Stimulated activated CD4-positive, alpha-beta T cell treated with anti-CD3 and anti-CD28 coated beads, Interleukin-12 subunit alpha, Interleukin-12 subunit beta, amount 100 ng/mL, for 48 hours (primary cell): ENCODE results near the gene CD44.

Experiments used
- DNase-seq, 3 donors: peaks; one replicate each; pipeline ENCODE4 v3.0.0-alpha.2; 2020; ENCODE audit warnings: low read depth in 2 of 3, low spot score in 1 of 3

The CD44 gene

GRCh38 chr11:35139722-35140282 is 831 bp downstream of the CD44 start:
- DNase-seq = no peak

DNA sequence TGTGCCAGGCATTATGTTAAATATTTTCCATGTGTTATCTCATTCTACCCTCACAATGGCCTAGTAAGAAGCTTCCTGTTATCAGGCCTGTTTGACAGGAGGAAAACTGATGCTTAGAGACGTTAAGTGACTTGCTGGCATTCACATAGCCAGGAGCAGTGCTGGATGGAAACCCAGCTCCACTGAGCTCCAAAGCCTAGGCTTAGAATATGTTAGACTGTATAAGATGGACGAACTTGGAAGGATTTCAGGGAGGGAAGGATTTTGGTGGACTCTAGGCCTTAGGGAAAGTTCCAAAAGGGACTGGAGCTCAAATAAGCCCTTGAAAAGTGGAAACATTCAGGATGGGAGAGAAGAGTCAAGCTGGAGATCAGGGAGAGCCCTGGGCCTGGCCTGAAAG is 2.1 kb downstream of the CD44 start:
- no peak for DNase-seq

GRCh38 chr11:35141571-35141971 is 2.6 kb downstream of the CD44 start:
- no peak for DNase-seq

- DNase-seq = no peak
These were observed 3.6 kb downstream of the CD44 start for GRCh38 chr11:35142481-35143075.

- no peak for DNase-seq
These were observed 4.5 kb downstream of the CD44 start for GRCh38 chr11:35143297-35144135.

- DNase-seq = peak in 1 of 3 donors; percentile 51
These were observed 5.3 kb downstream of the CD44 start for GRCh38 chr11:35144136-35144741.

DNA sequence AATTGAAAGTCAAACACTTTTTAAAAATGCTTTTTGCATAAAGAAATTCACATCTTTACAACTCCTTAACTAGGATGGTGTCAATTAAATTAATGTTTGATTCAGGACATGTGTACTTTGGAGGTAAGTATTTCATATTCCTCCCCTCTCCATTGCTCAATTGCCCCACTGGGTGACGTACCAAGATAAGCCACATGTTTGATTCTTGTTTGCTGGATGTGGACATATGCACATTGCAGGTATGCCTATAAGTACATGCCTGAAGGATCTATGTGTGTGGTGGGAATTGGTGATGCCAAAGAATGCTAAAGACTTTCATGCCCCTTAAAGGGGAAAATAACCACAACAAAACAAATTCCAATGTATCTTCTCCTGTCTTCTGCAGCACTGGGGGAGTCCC is 5.8 kb downstream of the CD44 start:
- no peak for DNase-seq

- no peak for DNase-seq
These were observed 6.3 kb downstream of the CD44 start for GRCh38 chr11:35145271-35145670.

- DNase-seq = peak; percentile 69 to 77 (median 74)
These were observed 7.1 kb downstream of the CD44 start for GRCh38 chr11:35146074-35146521.

GRCh38 chr11:35146711-35147110 is 7.7 kb downstream of the CD44 start:
- DNase-seq = no peak

GRCh38 chr11:35147235-35147634 is 8.3 kb downstream of the CD44 start:
- DNase-seq = no peak

- no peak for DNase-seq
These were observed 9.3 kb downstream of the CD44 start for GRCh38 chr11:35148163-35148837.

DNA sequence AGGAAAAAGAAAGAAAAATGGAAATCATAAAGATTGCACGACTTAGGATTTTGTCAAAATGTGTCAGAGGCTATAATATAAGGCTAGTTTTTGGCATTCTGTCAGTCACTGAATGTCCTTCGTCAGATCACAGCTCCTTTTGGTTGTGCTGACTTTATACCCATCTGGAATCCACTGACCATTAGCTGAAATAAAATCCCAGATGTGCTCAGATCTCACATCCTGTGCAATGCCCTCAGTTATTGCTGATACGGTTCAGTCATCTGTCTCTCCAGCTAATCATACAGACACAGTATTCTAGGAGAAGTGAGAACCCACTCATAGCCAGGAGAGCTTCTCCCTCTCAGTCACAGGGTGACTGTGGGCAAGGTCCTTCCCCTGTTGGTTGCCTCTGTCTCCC is 11.5 kb downstream of the CD44 start:
- DNase-seq = no peak

GRCh38 chr11:35151241-35151640 is 12.3 kb downstream of the CD44 start:
- DNase-seq = no peak

DNA sequence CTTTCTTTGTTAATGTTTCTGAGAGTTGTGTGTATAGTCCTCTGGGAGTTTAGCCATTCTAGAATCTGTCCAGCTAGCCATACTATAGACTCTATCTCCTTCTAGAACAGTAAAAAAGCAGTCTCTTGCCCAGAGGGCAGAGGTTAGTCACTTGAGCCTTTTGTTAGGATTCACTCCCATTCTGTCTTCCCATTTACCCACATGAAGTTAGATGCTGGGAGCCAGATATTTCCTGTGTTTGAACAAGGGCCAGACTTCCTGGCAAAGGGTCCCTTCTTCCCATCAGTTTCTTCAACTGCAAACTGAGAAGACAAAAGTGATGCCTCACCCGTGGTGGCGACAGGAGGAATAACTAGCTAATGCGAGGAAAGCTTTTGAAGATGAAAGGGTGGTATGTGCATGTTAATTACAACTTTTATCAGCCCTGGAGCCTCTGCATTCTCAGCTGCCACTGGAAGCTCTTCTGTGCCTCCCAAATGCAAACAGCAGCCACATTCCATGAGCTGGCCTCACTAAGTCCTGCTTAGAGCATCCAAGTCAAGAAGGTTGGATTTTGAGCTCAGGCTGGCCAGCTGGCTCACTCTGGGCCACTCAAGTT is 12.8 kb downstream of the CD44 start:
- DNase-seq = no peak

- DNase-seq = no peak
These were observed 13.6 kb downstream of the CD44 start for GRCh38 chr11:35152575-35152974.

DNA sequence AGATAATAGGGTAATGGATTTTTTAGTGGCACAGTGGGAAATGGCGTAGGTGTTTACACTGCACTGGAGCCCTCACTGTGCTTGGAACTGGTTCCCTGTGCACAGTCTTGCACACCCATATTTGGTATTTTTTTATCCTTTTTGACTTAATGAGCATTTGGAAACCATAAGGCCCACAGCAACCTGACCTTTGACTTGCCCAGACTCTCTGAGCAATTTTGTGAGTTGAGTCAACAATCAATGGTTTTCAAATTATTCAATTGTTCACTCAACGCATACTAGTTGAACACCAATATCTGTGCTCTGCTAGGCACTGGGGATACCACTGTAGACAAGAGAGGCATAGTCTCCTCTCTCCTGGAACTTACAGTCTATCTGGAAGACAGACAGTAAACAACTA is 14.3 kb downstream of the CD44 start:
- DNase-seq = no peak

- no peak for DNase-seq
These were observed 16.0 kb downstream of the CD44 start for GRCh38 chr11:35154952-35155351.

GRCh38 chr11:35155677-35156076 is 16.7 kb downstream of the CD44 start:
- DNase-seq = no peak

DNA sequence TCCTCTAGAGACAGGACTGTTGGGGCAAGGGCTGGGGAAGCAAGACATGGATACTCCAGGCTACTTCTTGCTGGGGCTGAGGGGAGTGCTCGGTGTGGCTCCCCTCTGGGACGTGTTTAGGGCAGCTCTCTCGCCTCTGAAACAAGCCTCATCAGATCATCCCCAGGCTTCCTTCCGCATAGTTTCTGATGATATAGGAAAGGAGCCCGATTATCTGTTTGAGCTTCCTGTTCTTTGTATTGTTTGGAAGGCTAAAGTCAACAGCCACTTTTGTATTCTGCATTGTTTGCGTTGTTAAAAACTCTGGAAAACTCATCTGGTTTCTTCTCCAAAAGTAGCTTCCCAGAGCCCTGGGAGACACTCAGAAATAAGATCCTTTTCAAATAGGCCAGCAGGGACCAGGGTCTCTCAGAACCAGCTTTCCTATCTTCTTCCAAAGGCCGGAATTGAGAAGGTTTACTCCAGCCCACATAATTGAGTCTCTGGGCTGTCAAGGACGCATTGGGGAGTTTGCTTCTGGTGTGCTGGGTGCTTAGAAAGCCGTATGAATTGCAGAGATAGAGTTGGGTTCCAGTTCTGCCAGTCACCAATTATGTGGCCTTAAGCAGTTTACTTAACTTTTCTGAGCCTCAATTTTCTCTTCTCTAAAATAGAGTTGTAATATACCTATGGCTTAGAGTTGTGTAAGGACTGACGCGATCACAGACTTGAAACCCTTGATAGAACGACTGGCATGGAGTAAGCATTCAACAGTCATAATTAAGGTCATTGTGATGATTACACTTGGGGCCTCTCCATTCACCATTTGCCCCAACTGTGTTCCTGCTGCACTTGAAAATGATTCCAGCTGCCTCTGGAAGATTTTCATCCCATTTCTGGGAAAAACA is 19.1 kb downstream of the CD44 start:
- no peak for DNase-seq
